ENCODE results near the gene KRT33B.
"Not testable (repeated sequence)": the region's sequence is repeated elsewhere in the genome, so short reads cannot be mapped to it uniquely, and the experiment has no call there.

Gene KRT33B

DNA sequence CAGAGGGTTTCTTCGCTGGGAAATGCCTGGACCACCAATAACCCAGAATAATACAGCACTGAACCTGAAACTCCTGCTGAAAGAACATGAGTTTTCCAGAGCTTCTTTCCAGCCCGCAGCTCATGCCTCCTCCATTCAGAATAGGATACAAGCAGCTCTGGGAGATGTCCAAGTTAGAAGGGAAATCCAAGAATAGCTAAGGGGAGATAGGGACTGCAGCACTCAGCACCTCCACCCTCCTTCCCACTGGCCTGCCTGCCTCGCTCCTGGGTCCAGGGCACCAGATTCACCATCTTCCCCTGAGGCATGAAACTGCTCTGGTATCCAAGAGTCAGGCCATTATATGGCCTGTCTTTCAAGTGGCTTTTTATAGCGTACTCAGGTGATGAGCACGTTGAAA is 23.7 kb upstream of the KRT33B start:
- DNase-seq (no peak), ATAC-seq (no peak)

DNA sequence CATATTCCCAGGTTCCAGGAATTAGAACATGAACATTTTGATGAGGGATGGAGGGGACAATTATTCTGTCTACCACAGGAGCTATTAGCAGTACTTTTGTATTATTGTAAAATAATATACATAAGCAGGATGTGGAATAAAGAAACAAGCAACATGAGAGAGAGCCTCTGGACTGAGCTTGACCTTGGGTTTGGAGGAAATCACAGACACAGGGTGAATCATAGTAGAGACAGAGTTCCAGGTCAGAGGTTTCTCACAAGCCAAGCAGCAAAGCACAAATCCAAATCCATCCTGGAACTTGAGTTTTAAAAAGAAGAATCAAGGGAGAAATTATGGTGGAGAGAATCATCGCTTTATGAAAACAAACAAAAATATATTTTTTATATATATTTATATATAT is 22.7 kb upstream of the KRT33B start:
- ATAC-seq (no peak), DNase-seq (no peak)

DNA sequence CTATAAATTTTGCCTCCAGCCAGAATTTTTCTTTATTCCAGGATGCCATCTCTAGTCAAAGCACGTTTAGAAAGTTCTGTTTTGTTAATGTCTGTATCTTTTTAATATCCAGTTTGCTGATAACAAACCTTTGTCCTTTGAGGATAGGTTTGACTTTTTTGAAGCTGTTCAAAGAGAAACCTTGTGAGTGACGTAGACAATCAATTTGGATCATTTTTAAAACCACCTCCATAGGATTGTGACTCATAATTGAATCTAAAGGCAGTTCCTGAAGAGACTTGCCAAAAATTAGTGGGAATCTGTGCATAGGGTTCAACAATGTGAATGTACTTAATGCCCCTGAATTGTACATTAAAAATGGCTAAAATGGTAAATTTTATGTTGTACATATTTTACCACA is 21.9 kb upstream of the KRT33B start:
- DNase-seq (no peak), ATAC-seq (no peak)

DNA sequence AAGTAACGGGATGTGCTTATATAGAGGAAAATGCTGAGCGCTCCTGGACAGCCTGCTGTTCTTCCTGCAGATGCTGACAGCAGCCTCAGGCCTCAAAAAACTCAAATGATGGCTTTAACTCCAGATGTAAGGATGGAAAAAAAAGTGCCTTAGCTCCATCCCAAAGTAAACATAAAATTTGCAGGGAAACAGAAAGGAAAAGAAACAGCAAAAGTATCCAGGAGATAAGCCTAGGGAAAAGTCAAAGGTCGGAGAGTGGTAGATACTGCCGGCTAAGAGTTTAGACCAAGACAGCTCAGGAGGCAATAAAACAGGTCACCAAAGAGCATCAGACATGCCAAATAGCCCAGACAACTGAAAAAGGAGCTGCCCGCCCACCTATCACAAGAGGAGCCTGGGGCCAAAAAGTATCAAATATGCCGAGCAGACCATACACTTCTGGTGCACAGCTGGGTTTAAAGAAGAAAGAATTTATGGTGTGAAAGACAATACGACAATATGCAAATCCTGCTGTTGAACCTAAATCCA is 20.9 kb upstream of the KRT33B start:
- no peak for DNase-seq
- no peak for ATAC-seq

DNA sequence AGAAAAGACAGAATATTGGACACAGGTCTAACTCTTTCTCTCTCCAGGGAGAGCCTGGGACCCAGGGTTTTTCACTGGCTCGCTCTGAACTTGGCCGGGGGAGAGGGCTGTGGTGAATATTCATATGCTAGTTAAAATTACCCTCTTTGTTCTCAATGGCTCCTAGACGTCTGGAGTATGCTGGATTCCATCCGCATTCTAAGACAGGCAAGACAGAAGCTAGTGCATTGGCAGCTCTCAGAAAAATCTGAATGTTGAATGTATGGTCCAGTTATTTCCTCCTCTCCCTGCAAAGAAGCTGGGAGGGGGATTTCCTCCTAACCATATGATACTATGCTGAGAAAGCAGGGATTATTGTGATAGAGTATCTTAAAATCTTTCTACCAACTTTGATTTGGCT is 18.1 kb upstream of the KRT33B start:
- ATAC-seq: no peak
- DNase-seq: no peak

DNA sequence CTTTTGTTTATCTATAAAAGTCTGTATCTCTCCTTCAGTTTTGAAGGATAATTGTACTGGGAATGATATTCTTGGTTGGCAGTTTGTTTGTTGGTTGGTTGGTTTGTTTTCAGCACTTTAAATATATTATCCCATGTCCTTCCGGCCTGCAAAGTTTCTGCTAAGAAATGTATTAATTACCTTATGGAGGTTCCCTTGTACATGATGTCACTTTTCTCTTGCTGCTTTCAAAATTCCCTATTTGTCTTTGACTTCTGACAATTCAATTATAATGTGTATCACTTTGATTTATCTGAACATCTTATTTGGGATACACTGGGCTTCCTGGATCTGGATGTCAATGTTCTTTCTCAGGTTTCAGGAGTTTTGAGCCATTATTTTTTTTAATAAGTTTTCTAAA is 16.6 kb upstream of the KRT33B start:
- DNase-seq (no peak), ATAC-seq (no peak)

DNA sequence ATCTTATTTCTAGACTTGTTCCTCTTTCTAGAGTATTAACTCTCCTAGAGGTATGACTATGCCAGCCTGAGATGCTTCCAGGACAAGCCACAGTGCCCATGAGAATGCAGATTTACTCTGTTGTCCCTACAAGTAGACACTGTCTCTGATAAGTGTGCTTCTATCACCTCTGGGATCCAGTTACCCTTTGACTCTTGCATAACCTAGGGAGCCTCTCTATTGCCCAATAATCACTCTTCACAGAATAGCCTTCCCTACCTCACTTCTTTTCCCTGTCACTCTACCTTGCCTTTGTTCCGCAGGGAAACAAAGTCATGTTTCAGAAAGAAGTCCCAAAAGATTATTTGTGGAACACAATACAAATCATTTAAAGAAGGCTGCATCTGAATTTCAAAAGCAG is 14.1 kb upstream of the KRT33B start:
- no peak for DNase-seq
- no peak for ATAC-seq

DNA sequence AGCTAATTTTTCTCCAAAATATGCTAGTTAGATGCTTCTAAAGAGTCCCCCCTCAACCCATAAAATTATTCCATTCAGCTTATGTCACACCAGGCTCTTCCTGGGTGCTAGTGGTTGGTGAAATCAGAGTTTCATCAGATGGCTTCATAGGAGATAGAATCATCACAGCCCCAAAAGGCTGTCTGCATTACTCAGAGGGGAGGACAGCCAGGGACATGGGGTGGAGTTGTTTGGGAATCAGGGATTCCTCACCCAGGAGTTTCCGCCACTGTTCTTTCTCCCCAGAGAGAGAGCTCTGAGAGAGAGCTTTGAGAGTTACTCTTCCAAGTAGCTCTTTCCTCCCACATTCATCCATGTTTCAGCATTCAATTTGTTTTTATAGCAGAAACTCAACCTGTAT is 12.8 kb upstream of the KRT33B start:
- DNase-seq (no peak), ATAC-seq (no peak)

DNA sequence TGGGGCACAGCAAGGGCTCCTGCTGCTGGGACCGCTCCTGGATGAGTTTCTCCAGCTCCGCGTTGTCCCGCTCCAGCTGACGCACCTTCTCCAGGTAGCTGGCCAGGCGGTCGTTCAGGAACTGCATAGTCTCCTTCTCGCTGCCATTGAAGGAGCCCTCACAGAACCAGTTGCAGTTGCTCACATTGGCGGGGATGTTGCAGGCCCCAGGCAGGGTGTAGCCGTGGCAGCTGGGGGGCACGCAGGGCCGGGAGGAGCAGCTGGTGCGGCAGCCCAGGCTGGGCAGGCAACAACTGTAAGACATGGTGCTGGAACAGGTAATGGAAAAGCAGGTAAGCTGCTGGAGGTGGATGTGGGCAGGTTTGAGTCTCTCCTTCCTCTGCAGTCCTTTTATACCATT is 12.3 kb upstream of the KRT33B start, which contains the start of gene KRT34:
TSS of gene KRT34 (minus strand) at position 364 of the 400 bp plus-strand sequence. CDS start at position 304, 60 bp downstream.
- ATAC-seq, DNase-seq: not testable (repeated sequence)

DNA sequence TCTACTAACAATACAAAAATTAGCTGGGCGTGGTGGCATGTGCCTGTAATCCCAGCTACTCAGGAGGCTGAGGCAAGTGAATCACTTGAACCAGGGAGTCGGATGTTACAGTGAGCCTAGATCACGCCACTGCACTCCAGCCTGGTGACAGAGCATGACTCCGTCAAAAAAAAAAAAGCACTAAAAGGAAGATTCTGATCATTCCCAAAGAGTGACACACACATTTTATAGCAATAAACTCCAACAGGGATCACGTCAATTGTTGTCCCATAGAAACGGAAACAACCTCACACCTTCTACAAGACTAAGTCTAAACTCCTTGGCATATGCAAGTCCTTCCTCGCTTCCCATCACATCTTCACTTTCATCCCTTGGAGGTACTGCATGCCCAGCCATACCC is 10.5 kb upstream of the KRT33B start:
- not testable (repeated sequence) for ATAC-seq, DNase-seq

DNA sequence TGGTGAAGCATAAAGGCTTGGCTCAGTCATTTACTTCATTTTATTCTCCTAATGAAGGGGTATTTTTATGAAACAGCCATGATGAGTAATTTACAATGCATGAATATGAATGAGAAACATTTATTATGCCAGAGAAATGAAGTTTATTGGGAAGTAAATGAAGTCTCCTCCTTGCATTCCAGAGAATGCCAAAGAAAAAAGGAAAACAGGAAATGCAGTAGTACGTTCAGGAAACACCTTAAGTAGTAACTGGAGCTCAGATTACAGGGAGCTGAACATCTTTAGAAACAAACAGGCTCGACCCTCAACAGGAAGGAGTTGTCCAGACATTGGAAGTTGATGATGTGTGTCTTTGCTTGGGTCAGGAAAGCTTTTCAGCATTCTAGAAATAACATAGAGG is 7.9 kb upstream of the KRT33B start:
- DNase-seq: no peak
- ATAC-seq: no peak

DNA sequence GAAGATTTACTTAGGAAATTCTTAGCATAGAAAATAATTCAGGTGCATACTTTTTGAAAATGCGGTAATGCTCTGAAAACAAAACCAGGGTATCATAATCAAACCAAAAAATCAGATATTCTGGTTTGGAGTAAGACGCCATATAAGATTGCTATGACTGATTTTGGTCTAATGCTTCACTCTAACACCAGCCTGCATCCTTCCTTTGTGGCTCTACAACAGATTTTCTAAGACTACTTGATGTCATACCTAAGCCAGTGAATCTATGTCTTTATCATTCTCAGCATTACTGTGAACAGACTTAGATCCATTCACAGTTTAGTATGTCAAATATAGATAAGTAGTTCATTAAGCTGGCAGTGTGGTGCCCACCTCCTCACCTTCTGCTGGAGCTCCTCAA is 590 bp downstream of the KRT33B start:
- DNase-seq (no peak), ATAC-seq (no peak)

DNA sequence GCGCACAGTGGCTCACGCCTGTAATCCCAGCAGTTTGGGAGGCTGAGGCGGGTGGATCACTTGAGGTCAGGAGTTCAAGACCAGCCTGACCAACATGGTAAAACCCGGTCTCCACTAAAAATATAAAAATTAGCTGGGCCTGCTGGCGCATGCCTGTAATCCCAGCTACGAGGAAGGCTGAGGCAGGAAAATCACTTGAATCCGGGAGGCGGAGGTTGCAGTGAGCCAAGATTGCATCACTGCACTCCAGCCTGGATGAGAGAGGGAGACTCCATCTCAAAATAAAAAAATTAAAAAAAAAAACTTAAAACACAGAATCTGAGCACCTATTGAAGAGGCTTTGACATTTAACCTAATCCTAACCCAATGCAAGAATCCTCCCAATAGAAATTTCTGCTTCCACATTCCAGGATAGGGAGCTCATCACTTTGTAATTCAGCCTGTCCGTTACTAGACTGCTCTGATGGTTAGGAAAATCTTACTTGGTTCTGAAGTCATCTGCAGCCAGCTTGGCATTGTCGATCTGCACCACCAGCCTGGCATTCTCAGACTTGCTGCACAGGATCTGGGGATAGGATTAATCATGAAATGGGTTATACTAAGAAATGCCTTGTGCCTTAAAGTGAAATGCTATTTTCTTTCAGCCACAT is 2.1 kb downstream of the KRT33B start:
- ATAC-seq (no peak), DNase-seq (no peak)

DNA sequence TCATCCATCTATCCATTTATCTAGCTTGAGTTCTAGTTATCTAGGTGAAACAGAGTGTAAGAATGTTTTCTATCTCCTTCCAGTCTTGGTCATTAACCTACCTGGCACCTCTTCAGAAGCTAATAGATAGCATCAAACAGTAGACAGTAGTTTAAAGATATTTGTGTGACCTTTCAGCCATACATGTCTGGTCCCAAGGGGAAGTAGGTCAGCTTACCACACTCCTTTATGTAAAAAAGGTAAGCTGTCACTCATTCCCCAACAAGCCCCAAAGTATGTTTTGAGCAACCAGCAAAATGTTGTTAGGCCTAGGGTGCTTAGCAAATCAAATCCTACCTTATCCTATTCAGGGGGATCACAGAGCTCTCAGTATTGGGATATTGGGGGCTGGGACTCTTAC is 3.5 kb downstream of the KRT33B start:
- ATAC-seq (no peak), DNase-seq (no peak)

DNA sequence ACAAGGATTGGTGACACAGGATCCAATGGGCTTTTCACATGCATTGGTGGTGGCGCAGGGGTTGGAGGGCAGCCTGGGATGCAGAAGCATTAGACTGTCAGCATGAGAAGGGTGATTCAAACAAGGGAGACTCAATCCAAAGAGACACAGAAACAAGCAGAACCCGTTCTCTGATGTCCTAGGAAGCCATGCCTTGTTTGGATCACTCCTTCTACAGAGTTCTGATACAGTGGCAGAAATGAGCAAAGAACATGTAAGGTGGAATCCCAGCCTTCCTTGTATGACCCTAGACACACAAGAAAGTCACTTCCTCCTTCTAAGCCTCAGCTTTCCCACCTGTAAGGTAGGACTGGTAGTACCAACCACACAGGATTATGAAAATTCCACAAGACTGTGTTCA is 5.7 kb downstream of the KRT33B start:
- ATAC-seq: no peak
- no peak for DNase-seq

DNA sequence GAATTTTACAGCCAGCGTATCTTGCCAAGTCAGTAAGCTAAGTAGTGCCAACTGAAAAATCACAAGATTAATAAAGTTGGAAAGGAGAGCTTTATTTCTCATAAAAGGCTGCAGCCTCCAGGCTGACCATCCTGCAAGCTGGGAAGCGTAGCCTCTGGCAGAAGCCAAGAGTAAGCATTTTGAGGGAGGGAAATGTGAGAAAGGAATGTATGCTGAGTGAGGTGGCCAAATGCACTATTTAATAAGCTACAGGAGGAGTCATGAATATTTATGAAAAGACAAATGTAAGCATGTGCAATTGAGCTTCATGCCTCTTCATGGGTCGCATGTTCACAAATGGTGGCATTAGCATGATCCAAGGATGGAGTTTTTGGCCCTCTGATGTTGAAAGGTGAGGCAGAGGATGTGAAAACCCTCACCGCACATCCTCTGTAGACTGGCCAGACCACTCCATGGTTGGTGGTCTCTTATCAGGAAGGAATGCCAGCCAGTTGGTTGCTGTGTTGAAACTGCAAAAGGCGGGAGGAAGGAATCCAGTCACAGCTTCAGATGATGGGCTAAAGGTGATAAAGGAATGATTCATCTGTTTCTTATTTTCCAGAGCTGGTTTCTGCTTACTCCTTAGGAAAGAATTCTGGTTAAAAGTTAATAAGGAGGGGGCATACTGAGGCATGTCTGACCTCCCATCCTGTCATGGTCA is 9.2 kb downstream of the KRT33B start:
- ATAC-seq (no peak), DNase-seq (no peak)

DNA sequence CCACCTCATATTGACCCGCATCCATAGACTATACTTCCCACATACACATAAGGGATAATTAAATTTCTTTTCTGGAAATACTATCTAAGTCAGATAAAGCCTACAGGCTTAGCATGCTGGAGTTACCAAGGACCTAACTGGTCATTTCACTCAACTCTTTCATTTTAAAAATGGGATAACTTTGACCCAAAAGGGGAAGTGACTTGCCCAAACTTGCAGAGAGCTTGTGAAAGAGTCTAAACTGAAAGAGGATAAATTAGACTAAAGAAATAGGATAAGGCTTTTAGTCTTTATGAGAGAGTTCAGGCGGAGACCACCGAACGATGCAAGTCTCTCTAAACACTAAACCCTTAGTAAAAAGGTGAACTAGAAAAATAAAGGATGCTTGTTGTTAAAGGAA is 15.1 kb downstream of the KRT33B start:
- ATAC-seq: no peak
- no peak for DNase-seq

DNA sequence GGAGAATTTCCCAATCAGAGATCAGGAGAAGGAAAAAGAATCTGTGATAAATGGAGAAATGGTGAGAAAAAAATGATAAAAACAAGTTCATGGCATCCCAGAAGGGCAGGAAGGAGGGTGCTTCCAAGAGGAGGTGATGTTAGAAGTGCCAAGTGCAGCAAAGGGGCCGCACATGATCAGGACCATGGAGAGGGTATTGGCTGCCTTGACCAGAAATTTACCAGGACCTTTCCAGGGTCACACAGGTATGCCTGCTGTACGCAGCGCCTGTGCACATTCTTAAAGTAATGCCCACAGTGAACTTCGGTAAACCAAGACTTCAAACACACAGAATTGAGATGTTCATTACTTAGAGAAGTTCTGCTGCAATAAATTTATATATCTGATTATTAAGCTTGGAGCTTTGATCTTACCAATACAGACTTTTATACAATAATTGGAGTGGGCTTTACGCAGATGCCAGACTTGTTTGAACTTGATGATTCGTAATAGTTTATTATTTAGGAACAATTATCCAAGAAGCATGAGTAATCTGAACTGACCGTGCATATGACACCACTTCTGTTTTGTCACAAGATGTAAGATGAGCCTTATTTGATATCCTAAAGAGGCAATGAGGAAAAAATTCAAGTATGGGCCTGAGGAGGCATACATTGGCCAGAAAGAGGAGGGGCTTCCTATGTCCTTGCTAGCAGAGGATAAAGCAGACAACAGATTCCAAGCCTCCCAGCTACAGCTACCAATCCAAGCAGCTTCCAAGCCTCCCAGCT is 16.8 kb downstream of the KRT33B start:
- no peak for DNase-seq
- ATAC-seq: no peak

DNA sequence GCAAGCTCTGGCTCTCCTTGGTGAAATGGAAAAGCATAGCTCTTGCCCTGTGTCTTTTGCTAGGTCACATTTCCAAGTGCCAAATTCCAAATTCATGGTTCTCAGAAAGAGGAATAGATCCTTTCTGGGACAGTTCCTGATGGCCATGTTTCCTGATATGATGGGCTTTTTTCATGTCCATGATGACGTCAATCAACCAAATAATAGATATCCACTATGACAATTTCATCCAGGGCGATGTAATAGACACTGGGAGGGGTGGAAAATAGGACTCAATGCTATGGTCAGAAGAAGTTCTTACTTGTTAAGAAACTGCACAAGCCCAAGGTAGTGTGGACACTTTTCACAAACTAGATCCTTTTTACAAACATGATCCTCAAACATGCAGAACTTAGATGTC is 18.4 kb downstream of the KRT33B start:
- no peak for DNase-seq
- ATAC-seq: no peak

DNA sequence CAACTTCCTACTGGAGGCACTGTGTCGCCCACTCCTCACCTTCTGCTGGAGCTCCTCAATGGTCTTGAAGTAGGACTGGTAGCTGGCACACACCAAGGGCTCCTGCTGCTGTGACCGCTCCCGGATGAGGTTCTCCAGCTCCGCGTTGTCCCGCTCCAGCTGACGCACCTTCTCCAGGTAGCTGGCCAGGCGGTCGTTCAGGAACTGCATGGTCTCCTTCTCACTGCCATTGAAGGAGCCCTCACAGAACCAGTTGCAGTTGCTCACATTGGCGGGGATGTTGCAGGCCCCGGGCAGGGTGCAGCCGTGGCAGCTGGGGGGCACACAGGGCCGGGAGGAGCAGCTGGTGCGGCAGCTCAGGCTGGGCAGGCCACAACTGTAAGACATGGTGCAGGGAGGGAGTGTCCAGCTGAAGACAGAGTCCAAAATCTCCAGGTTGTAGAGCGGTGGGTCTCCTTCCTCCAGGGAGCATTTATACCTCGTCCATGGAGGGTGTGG is 19.2 kb downstream of the KRT33B start, which contains the start of gene KRT33A:
TSS of gene KRT33A (minus strand) at position 448 of the 498 bp plus-strand sequence. CDS start at position 387, 61 bp downstream.
- DNase-seq, ATAC-seq: not testable (repeated sequence)

DNA sequence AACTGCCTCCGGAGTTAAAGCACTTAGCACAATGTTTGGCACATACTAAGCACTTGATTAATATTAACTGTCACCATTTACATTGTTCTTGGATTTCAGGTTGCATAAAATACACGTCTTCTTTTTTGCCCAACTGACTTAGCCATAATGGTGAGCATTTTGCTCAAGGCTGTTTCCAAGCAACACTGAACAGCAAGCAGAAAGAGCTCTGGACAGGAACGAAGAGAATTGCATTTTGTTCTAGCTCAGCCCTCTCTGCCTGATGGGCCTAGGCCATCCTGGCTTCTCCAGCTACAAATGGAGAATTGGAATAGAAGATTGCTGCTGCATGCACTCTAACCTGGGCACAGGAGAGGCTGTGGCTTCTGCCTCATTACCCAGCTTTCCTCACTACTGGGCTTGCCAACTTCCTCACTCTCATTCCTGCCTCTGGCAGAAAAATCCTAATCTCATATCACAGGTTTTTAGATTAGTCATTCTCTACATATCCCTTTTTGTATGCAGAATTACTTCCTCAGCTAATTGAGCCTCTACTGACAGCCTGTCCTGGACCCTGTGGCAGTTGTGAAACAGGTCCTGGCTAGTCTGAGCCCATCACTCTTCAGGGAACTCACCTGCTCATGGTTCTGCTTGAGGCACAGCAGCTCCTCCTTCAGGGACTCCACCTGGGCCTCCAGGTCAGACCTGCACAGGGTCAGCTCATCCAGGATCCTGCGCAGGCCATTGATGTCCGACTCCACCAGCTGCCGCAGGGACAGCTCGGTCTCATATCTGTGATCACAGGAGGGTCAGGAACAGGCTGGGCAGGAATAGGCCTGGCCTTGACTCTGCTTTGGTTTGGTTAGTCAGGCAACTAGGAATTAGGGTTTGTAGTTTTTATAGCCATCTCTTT is 21.5 kb downstream of the KRT33B start:
- DNase-seq: no peak
- no peak for ATAC-seq

DNA sequence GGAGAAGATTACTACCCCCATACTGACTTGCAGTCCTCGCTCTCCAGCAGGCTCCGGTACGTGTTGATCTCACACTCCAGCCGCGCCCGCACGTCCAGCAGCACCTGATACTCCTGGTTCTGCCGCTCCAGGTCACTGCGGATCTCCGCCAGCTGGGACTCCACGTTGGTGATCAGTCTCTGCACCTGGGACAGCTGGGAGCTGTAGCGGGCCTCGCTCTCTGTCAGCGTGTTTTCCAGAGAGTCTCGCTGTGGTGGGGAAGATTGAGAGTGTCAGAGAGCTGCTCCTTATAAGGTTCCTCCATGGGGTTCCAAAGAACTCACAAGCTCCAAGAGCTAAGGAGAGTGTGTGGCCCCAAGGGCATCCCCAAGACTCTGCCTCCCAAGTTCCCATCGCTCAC is 23.2 kb downstream of the KRT33B start:
- not testable (repeated sequence) for DNase-seq, ATAC-seq

All from stimulated activated naive CD8-positive, alpha-beta T cell treated with anti-CD3 and anti-CD28 coated beads, Interleukin-15, Interleukin-2, amounts not matched to agents 100 U/mL and 50 U/mL, for 24 hours (primary cell).